Stimulated activated CD8-positive, alpha-beta memory T cell treated with anti-CD3 and anti-CD28 coated beads, Interleukin-15, amount 100 ng/mL, for 1 hour (primary cell): ENCODE results near the gene VARS1.

Experiments
- DNase-seq: peaks from one replicate; pipeline ENCODE4 v3.0.0-alpha.2; 2020; ENCODE audit warnings: low read depth

VARS1 gene

GRCh38 chr6:31771992-31772358 lies 23.6 kb downstream of the VARS1 start:
- no peak for DNase-seq

GRCh38 chr6:31770860-31771259 lies 24.7 kb downstream of the VARS1 start:
- DNase-seq = no peak

GRCh38 chr6:31769684-31770371 lies 25.7 kb downstream of the VARS1 start:
- DNase-seq = peak; percentile 69

GRCh38 chr6:31768363-31769257 lies 26.9 kb downstream of the VARS1 start:
- no peak for DNase-seq

- DNase-seq = no peak
Observed at GRCh38 chr6:31767096-31767645, 28.4 kb downstream of the VARS1 start.

- no peak for DNase-seq
Observed at GRCh38 chr6:31765910-31766794, 29.4 kb downstream of the VARS1 start.

- no peak for DNase-seq
Observed at GRCh38 chr6:31765559-31765909, 30.0 kb downstream of the VARS1 start.

- no peak for DNase-seq
Observed at GRCh38 chr6:31764198-31764597, 31.4 kb downstream of the VARS1 start.

GRCh38 chr6:31763619-31763940 lies 32.0 kb downstream of the VARS1 start:
- DNase-seq = no peak

- DNase-seq = no peak
Observed at GRCh38 chr6:31762878-31763618, 32.5 kb downstream of the VARS1 start.

- DNase-seq = no peak
Observed at GRCh38 chr6:31762356-31762755, 33.2 kb downstream of the VARS1 start, which contains the start of gene SAPCD1. Gene SAPCD1, plus strand, starts transcription at chr6:31762656. Its CDS starts 399 bp downstream, at chr6:31763055.

GRCh38 chr6:31761343-31761742 lies 34.2 kb downstream of the VARS1 start:
- DNase-seq = no peak

- no peak for DNase-seq
Observed at GRCh38 chr6:31760790-31761189, 34.8 kb downstream of the VARS1 start.

GRCh38 chr6:31758281-31758680 lies 37.3 kb downstream of the VARS1 start:
- no peak for DNase-seq

- no peak for DNase-seq
Observed at GRCh38 chr6:31752739-31753319, 42.7 kb downstream of the VARS1 start.

- DNase-seq = no peak
Observed at GRCh38 chr6:31750411-31751022, 45.0 kb downstream of the VARS1 start.

GRCh38 chr6:31749301-31750036 lies 46.1 kb downstream of the VARS1 start:
- DNase-seq = no peak
